Effector memory CD4-positive, alpha-beta T cell (primary cell): Measurements from ENCODE around the gene ADARB2.

Experiments
- DNase-seq, 3 donors: peaks; one replicate each; pipeline ENCODE4 v3.0.0-alpha.2; 2020
- H3K27ac ChIP-seq: 2 replicates; pipeline ENCODE4 v1.7.0; 2013; ENCODE audit warnings: mild to moderate bottlenecking, low read length, moderate library complexity; ENCODE audit not compliant: insufficient read depth, poor library complexity, severe bottlenecking
- H3K27me3 ChIP-seq: replicated peaks from 2 replicates; pipeline ENCODE4 v1.7.0; 2013; ENCODE audit warnings: mild to moderate bottlenecking, low read length; ENCODE audit not compliant: insufficient read depth, control insufficient read depth, poor library complexity, severe bottlenecking
- H3K36me3 ChIP-seq: 2 replicates; pipeline ENCODE4 v1.7.0; 2013; ENCODE audit warnings: mild to moderate bottlenecking, low read length, moderate library complexity; ENCODE audit not compliant: control insufficient read depth, insufficient read depth
- H3K4me1 ChIP-seq: 2 replicates; pipeline ENCODE4 v1.7.0; 2013; ENCODE audit warnings: low read length, mild to moderate bottlenecking; ENCODE audit not compliant: control insufficient read depth, insufficient read depth, poor library complexity, severe bottlenecking
- H3K4me3 ChIP-seq: 2 replicates; pipeline ENCODE4 v1.7.0; 2013; ENCODE audit warnings: low read length, low read depth, mild to moderate bottlenecking; ENCODE audit not compliant: insufficient read depth, poor library complexity, severe bottlenecking
- H3K9me3 ChIP-seq: 2 replicates; pipeline ENCODE4 v1.7.0; 2013; ENCODE audit warnings: mild to moderate bottlenecking, low read length, moderate library complexity; ENCODE audit not compliant: control insufficient read depth

Gene ADARB2

DNA sequence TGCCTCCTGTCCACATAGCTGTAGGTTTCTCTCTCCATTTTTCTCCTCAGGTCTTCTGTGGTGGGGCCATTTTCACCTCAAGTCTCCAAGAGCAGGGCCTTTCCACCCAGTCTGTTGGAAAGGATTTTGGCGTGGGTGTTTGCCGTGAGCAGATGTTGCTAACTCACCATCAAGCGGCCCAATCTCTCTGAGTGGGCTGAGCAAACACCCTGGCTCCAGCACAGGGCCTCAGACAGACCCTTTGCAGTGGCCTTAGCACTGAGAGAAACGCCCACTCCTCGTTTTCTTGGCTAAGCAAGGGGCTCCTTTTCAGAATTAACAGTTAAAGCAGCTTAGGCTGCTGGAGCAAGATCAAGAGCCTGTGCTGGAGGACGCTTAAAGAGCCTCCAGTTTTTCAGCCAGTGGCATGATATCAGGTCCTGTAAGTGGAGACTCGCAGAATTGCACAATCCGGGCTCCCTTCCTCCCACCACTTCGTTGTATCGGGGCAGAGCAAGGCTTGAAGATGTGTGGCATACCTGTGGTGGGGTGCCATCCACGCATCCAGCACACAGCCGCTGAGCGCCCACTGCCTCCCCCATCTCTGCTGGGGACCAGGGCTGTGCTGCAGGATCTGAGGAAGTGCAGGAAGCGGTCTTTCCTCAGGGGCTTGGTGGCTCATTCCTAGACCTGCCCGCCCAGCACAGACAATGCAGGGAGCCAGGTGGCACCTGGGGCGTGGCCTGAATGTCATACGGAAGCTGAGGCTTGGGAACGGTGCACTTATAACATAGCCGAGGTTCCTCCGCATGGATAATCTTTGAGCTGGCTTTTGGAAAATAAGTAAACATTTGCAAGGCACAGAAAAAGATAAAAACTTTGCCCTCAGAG is 142.7 kb downstream of the ADARB2 start:
- Histone ChIP-seq H3K4me1 (no peaks in the 10 kb centered on the region), H3K27ac (no peak overlapping the region), H3K4me3 (no peak overlapping the region), H3K36me3 (no peaks in the 10 kb centered on the region), H3K27me3 (no peaks in the 10 kb centered on the region), H3K9me3 (no peaks in the 10 kb centered on the region)
- DNase-seq: no peak

DNA sequence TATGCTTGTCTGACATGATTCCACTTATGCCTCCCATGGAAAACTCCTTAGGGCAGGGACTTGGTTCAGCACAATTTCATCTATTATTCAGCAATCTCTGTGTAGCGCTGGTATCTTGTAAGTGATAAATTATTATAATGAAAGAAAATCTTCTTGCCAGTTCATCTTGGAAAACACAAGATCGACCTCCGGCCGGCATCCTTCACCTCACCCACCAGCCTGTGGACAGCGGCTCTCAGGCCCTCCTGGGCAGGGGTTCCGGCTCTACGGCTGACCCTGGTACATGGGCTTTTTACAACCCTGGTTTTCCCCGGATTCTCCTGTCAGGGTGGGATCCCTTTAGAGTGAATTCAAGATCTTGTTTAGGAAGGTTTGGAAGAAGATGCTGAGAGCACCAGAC is 145.6 kb downstream of the ADARB2 start:
- Histone ChIP-seq H3K4me3 (no peak overlapping the region), H3K4me1 (no peaks in the 10 kb centered on the region), H3K9me3 (no peaks in the 10 kb centered on the region), H3K27me3 (no peaks in the 10 kb centered on the region), H3K36me3 (no peaks in the 10 kb centered on the region), H3K27ac (no peak overlapping the region)
- DNase-seq: no peak

GRCh38 chr10:1591045-1591444 is 146.3 kb downstream of the ADARB2 start:
- no peak for DNase-seq
- Histone ChIP-seq H3K27me3 (no peaks in the 10 kb centered on the region), H3K4me3 (no peak overlapping the region), H3K27ac (no peak overlapping the region), H3K36me3 (no peaks in the 10 kb centered on the region), H3K4me1 (no peaks in the 10 kb centered on the region), H3K9me3 (no peaks in the 10 kb centered on the region)

- H3K4me3 ChIP-seq: no peak overlapping the region
- DNase-seq: no peak
- H3K27ac ChIP-seq: no peak overlapping the region
- no peaks in the 10 kb centered on the region for H3K36me3 ChIP-seq
- H3K9me3 ChIP-seq: no peaks in the 10 kb centered on the region
- H3K4me1 ChIP-seq: no peaks in the 10 kb centered on the region
- no peaks in the 10 kb centered on the region for H3K27me3 ChIP-seq
These were observed 148.1 kb downstream of the ADARB2 start for GRCh38 chr10:1589257-1589656.

- Histone ChIP-seq H3K27ac (no peak overlapping the region), H3K4me1 (no peaks in the 10 kb centered on the region), H3K36me3 (no peaks in the 10 kb centered on the region), H3K4me3 (no peak overlapping the region), H3K9me3 (no peaks in the 10 kb centered on the region), H3K27me3 (no peaks in the 10 kb centered on the region)
- DNase-seq: no peak
These were observed 154.6 kb downstream of the ADARB2 start for GRCh38 chr10:1582739-1583138.

GRCh38 chr10:1581189-1581588 is 156.1 kb downstream of the ADARB2 start:
- Histone ChIP-seq H3K4me3 (no peak overlapping the region), H3K36me3 (no peaks in the 10 kb centered on the region), H3K4me1 (no peaks in the 10 kb centered on the region), H3K9me3 (no peaks in the 10 kb centered on the region), H3K27me3 (no peaks in the 10 kb centered on the region), H3K27ac (no peak overlapping the region)
- no peak for DNase-seq

- Histone ChIP-seq H3K4me1 (no peaks in the 10 kb centered on the region), H3K9me3 (no peaks in the 10 kb centered on the region), H3K36me3 (no peaks in the 10 kb centered on the region), H3K4me3 (no peak overlapping the region), H3K27me3 (no peaks in the 10 kb centered on the region), H3K27ac (no peak overlapping the region)
- no peak for DNase-seq
These were observed 157.7 kb downstream of the ADARB2 start for GRCh38 chr10:1579671-1580070.

DNA sequence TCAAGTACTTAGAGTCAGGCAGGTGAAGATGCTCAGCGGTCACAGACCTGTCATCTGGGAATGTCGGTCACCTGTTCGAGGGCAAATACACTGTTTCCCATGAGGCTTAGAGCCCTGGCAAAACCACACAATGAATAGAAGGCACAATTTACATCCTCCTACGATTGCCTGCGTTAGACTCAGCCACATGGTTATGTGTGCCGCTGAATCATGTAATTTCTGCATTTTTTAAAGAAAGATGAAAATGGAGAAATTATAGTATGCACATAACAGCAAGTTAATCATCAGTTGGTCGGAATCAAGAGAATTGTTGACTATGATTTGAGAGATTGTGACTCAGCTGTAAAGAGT is 158.2 kb downstream of the ADARB2 start:
- Histone ChIP-seq H3K27me3 (no peaks in the 10 kb centered on the region), H3K9me3 (no peaks in the 10 kb centered on the region), H3K4me1 (no peaks in the 10 kb centered on the region), H3K4me3 (no peak overlapping the region), H3K36me3 (no peaks in the 10 kb centered on the region), H3K27ac (no peak overlapping the region)
- DNase-seq: no peak

GRCh38 chr10:1578392-1579140 is 158.8 kb downstream of the ADARB2 start:
- no peak overlapping the region for H3K27ac ChIP-seq
- no peaks in the 10 kb centered on the region for H3K4me1 ChIP-seq
- H3K36me3 ChIP-seq: no peaks in the 10 kb centered on the region
- no peak overlapping the region for H3K4me3 ChIP-seq
- H3K9me3 ChIP-seq: no peaks in the 10 kb centered on the region
- no peak for DNase-seq
- no peaks in the 10 kb centered on the region for H3K27me3 ChIP-seq

GRCh38 chr10:1577945-1578344 is 159.4 kb downstream of the ADARB2 start:
- DNase-seq: no peak
- Histone ChIP-seq H3K27ac (no peak overlapping the region), H3K4me1 (no peaks in the 10 kb centered on the region), H3K4me3 (no peak overlapping the region), H3K27me3 (no peaks in the 10 kb centered on the region), H3K36me3 (no peaks in the 10 kb centered on the region), H3K9me3 (no peaks in the 10 kb centered on the region)
